Stimulated activated CD4-positive, alpha-beta T cell treated with anti-CD3 and anti-CD28 coated beads, Interleukin-12 subunit alpha, Interleukin-12 subunit beta, amount 100 ng/mL, for 24 hours (primary cell): Measurements from ENCODE around the gene CEBPE.

Experiments
- DNase-seq, 2 experiments: peaks; one replicate each; pipeline ENCODE4 v3.0.0-alpha.2; 2020; ENCODE audit warnings: low read depth in 2 of 2

The CEBPE gene

GRCh38 chr14:23118506-23119362 is at the start of gene CEBPE:
Gene CEBPE, minus strand, starts transcription at chr14:23119255. Its CDS starts 164 bp downstream, at chr14:23119091.
- DNase-seq = no peak

- DNase-seq = no peak
Observed at GRCh38 chr14:23168246-23168645, 49.2 kb upstream of the CEBPE start.

- DNase-seq = no peak
Observed at GRCh38 chr14:23167116-23167847, 48.2 kb upstream of the CEBPE start.

- DNase-seq = no peak
Observed at GRCh38 chr14:23164949-23165348, 45.9 kb upstream of the CEBPE start.

GRCh38 chr14:23164250-23164649 is 45.2 kb upstream of the CEBPE start:
- DNase-seq = no peak

GRCh38 chr14:23163830-23164229 is 44.8 kb upstream of the CEBPE start:
- DNase-seq = no peak

GRCh38 chr14:23162800-23163199 is 43.7 kb upstream of the CEBPE start:
- no peak for DNase-seq

- DNase-seq = no peak
Observed at GRCh38 chr14:23162005-23162404, 43.0 kb upstream of the CEBPE start.

GRCh38 chr14:23160924-23161522 is 42.0 kb upstream of the CEBPE start:
- no peak for DNase-seq

- DNase-seq = no peak
Observed at GRCh38 chr14:23159532-23159931, 40.5 kb upstream of the CEBPE start.

- no peak for DNase-seq
Observed at GRCh38 chr14:23158779-23159178, 39.7 kb upstream of the CEBPE start.

GRCh38 chr14:23154964-23155587 is 36.0 kb upstream of the CEBPE start:
- no peak for DNase-seq

- peak in 1 of 2 experiments; percentile 12 for DNase-seq
Observed at GRCh38 chr14:23153851-23154796, 35.1 kb upstream of the CEBPE start.

GRCh38 chr14:23151342-23151741 is 32.3 kb upstream of the CEBPE start:
- DNase-seq = no peak

GRCh38 chr14:23149745-23150144 is 30.7 kb upstream of the CEBPE start:
- DNase-seq = no peak

- no peak for DNase-seq
Observed at GRCh38 chr14:23148591-23149249, 29.7 kb upstream of the CEBPE start.

- DNase-seq = no peak
Observed at GRCh38 chr14:23147676-23148075, 28.6 kb upstream of the CEBPE start.

GRCh38 chr14:23146980-23147379 is 27.9 kb upstream of the CEBPE start:
- DNase-seq = no peak

GRCh38 chr14:23146351-23146910 is 27.4 kb upstream of the CEBPE start:
- DNase-seq = no peak

GRCh38 chr14:23145794-23146350 is 26.8 kb upstream of the CEBPE start:
- DNase-seq = no peak
